ENCODE measurements around the gene RNMT. TPM values are rescaled to one million over a fixed set of nuclear protein-coding genes. Genes with fewer than 3 reads are reported as not detected.
"Not testable (repeated sequence)": the region's sequence is repeated elsewhere in the genome, so short reads cannot be mapped to it uniquely, and the experiment has no call there.

RNMT gene
- total RNA-seq, 6 experiments from 2014 or later, result 26.8 to 32.1 (median 27.4) TPM

GRCh38 chr18:13735681-13736080, 9.2 kb downstream of the RNMT start:
- no peak for DNase-seq
- H3K4me1 Mint-ChIP-seq (ENCODE audit: low read depth), result no peaks in the 10 kb centered on the region; the same call in 1 of the 2 replicates
- no peaks in the 10 kb centered on the region for H3K27me3 Mint-ChIP-seq (ENCODE audit: insufficient read depth)
- peaks cover 12% of the 10 kb centered on the region for H3K36me3 Mint-ChIP-seq (ENCODE audit: low read depth)
- no peaks in the 10 kb centered on the region for H3K9me3 Mint-ChIP-seq
- TF ChIP-seq, protein P1, sequence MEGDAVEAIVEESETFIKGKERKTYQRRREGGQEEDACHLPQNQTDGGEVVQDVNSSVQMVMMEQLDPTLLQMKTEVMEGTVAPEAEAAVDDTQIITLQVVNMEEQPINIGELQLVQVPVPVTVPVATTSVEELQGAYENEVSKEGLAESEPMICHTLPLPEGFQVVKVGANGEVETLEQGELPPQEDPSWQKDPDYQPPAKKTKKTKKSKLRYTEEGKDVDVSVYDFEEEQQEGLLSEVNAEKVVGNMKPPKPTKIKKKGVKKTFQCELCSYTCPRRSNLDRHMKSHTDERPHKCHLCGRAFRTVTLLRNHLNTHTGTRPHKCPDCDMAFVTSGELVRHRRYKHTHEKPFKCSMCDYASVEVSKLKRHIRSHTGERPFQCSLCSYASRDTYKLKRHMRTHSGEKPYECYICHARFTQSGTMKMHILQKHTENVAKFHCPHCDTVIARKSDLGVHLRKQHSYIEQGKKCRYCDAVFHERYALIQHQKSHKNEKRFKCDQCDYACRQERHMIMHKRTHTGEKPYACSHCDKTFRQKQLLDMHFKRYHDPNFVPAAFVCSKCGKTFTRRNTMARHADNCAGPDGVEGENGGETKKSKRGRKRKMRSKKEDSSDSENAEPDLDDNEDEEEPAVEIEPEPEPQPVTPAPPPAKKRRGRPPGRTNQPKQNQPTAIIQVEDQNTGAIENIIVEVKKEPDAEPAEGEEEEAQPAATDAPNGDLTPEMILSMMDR (IDR thresholded peaks at IDR 0.05), result no peak
- H3K27ac Mint-ChIP-seq, result no peak overlapping the region
- H3K4me3 Mint-ChIP-seq, result no peak overlapping the region

DNA sequence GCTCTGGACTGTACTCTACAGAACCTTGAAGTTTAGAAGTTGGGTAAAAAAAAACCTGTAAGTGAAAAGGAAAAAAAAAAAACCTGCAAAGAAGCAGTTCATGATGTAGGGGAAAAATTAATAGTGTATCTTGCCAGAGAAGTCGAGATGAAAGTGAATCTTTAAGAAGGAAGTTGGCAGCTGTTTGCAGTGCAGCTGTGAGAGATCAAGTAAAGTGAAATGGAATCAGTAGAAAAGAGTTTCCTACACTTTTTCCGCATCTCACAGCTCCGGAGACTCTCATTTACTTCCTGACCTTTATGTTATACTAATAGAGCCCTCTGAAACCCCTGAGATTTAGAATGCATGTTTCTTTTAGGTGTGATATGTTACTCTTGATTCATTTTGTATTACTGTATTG, 19.2 kb downstream of the RNMT start:
- Mint-ChIP-seq H3K4me1 (ENCODE audit: low read depth) (no peaks in the 10 kb centered on the region; the same call in 1 of the 2 replicates), H3K27ac (no peak overlapping the region), H3K27me3 (ENCODE audit: insufficient read depth) (no peaks in the 10 kb centered on the region; the same call in 1 of the 2 replicates), H3K4me3 (no peak overlapping the region), H3K36me3 (ENCODE audit: low read depth) (peaks cover 28% of the 10 kb centered on the region), H3K9me3 (no peaks in the 10 kb centered on the region)
- TF ChIP-seq, protein P1 (IDR thresholded peaks at IDR 0.05), result no peak
- no peak for DNase-seq

- Mint-ChIP-seq H3K4me3 (no peak overlapping the region), H3K4me1 (ENCODE audit: low read depth) (no peaks in the 10 kb centered on the region), H3K27me3 (ENCODE audit: insufficient read depth) (no peaks in the 10 kb centered on the region; the same call in 1 of the 2 replicates), H3K36me3 (ENCODE audit: low read depth) (peaks cover 33% of the 10 kb centered on the region), H3K27ac (no peak overlapping the region), H3K9me3 (no peaks in the 10 kb centered on the region)
- TF ChIP-seq, protein P1 (IDR thresholded peaks at IDR 0.05), result peak; percentile 29; the same call in 1 of the 2 replicates
- DNase-seq, result no peak
These were observed 20.2 kb downstream of the RNMT start for GRCh38 chr18:13746633-13747032.

DNA sequence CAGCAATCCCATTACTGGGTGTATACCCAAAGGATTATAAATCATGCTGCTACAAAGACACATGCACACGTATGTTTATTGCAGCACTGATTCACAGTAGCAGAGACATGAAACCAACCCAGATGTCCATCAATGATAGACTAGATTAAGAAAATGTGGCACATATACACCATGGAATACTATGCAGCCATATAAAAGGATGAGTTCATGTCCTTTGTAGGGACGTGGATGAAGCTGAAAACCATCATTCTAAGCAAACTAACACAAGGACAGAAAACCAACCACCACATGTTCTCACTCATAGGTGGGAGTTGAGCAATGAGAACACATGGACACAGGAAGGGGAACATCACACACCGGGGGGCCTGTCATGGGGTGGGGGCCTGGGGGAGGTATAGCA, 25.1 kb downstream of the RNMT start:
- H3K27ac Mint-ChIP-seq; H3K4me1 Mint-ChIP-seq (ENCODE audit: low read depth); H3K9me3 Mint-ChIP-seq; H3K4me3 Mint-ChIP-seq; H3K27me3 Mint-ChIP-seq (ENCODE audit: insufficient read depth); DNase-seq: not testable (repeated sequence)
- peaks cover 47% of the 10 kb centered on the region for H3K36me3 Mint-ChIP-seq (ENCODE audit: low read depth)

GRCh38 chr18:13756261-13756660, 29.8 kb downstream of the RNMT start:
- Mint-ChIP-seq H3K4me3 (no peak overlapping the region), H3K9me3 (no peaks in the 10 kb centered on the region), H3K27me3 (ENCODE audit: insufficient read depth) (no peaks in the 10 kb centered on the region), H3K4me1 (ENCODE audit: low read depth) (no peaks in the 10 kb centered on the region), H3K36me3 (ENCODE audit: low read depth) (peaks cover 54% of the 10 kb centered on the region), H3K27ac (no peak overlapping the region)
- DNase-seq, result no peak
- TF ChIP-seq, protein P1 (IDR thresholded peaks at IDR 0.05), result no peak

GRCh38 chr18:13756671-13757070, 30.2 kb downstream of the RNMT start:
- no peaks in the 10 kb centered on the region for H3K27me3 Mint-ChIP-seq (ENCODE audit: insufficient read depth)
- no peaks in the 10 kb centered on the region for H3K9me3 Mint-ChIP-seq
- no peak overlapping the region for H3K27ac Mint-ChIP-seq
- TF ChIP-seq, protein P1 (IDR thresholded peaks at IDR 0.05), result no peak
- peaks cover 50% of the 10 kb centered on the region for H3K36me3 Mint-ChIP-seq (ENCODE audit: low read depth)
- H3K4me3 Mint-ChIP-seq, result no peak overlapping the region
- no peak for DNase-seq
- H3K4me1 Mint-ChIP-seq (ENCODE audit: low read depth), result no peaks in the 10 kb centered on the region

All from HFFc6 (cell line).